Loucy (cell line): ENCODE measurements around the gene ATF7IP.

Experiments
- H2AFZ ChIP-seq: fragments of 200-600 bp; sonication (generic); 2 replicates; pipeline ENCODE4 v1.6.0; 2016; ENCODE audit warnings: antibody characterized with exemption, mild to moderate bottlenecking, low read length, moderate library complexity
- H3F3A ChIP-seq: fragments of 200-600 bp; 2 replicates; pipeline ENCODE4 v1.6.0; 2016; ENCODE audit warnings: antibody characterized with exemption, low read depth, mild to moderate bottlenecking
- H3K27me3 ChIP-seq: fragments of 200-600 bp; sonication (generic); 2 replicates; pipeline ENCODE4 v1.6.1; 2014; ENCODE audit warnings: low read length, mild to moderate bottlenecking; ENCODE audit not compliant: insufficient read depth, poor library complexity, severe bottlenecking
- H3K36me3 ChIP-seq: fragments of 200-600 bp; sonication (generic); 2 replicates; pipeline ENCODE4 v1.6.1; 2016; ENCODE audit warnings: low read length; ENCODE audit not compliant: insufficient read depth
- H3K4me1 ChIP-seq: fragments of 200-600 bp; sonication (generic); 2 replicates; pipeline ENCODE4 v1.5.1; 2014; ENCODE audit warnings: low read length, mild to moderate bottlenecking; ENCODE audit not compliant: insufficient read depth, poor library complexity, severe bottlenecking
- H3K4me2 ChIP-seq: fragments of 200-600 bp; sonication (generic); 2 replicates; pipeline ENCODE4 v1.6.0; 2014; ENCODE audit warnings: antibody characterized with exemption, low read length, low read depth, mild to moderate bottlenecking; ENCODE audit not compliant: poor library complexity, severe bottlenecking
- H3K4me3 ChIP-seq: fragments of 200-600 bp; sonication (generic); 2 replicates; pipeline ENCODE4 v1.5.1; 2014; ENCODE audit warnings: low read length, mild to moderate bottlenecking, mixed read lengths; ENCODE audit not compliant: poor library complexity, severe bottlenecking
- H3K79me2 ChIP-seq: fragments of 200-600 bp; sonication (generic); 2 replicates; pipeline ENCODE4 v1.6.1; 2014; ENCODE audit warnings: low read length; ENCODE audit not compliant: insufficient read depth
- H3K9ac ChIP-seq: fragments of 200-600 bp; sonication (generic); 2 replicates; pipeline ENCODE4 v1.6.0; 2014; ENCODE audit warnings: mild to moderate bottlenecking, low read depth, low read length, moderate library complexity; ENCODE audit not compliant: poor library complexity, severe bottlenecking
- H3K9me2 ChIP-seq: fragments of 200-600 bp; sonication (generic); replicated peaks from 2 replicates; pipeline ENCODE4 v1.6.1; 2016; ENCODE audit warnings: low read depth, low read length, mixed read lengths
- H3K9me3 ChIP-seq: fragments of 200-600 bp; sonication (generic); 2 replicates; pipeline ENCODE4 v1.6.1; 2014; ENCODE audit warnings: mild to moderate bottlenecking, antibody characterized with exemption, low read length, low read depth; ENCODE audit not compliant: insufficient read depth
- H4K20me1 ChIP-seq: fragments of 200-600 bp; sonication (generic); 2 replicates; pipeline ENCODE4 v1.6.0; 2014; ENCODE audit warnings: antibody characterized with exemption, low read length, mild to moderate bottlenecking; ENCODE audit not compliant: insufficient read depth, poor library complexity, severe bottlenecking
- CTCF ChIP-seq: fragments of 200-600 bp; sonication (generic); conservative IDR thresholded peaks from 2 replicates; pipeline ENCODE4 v1.5.1; 2014; ENCODE audit warnings: mild to moderate bottlenecking, antibody characterized with exemption, low read length
- EZH2phosphoT487 ChIP-seq: fragments of 200-600 bp; IDR thresholded peaks from 2 replicates; pipeline ENCODE4 v1.6.1; 2018; ENCODE audit warnings: antibody characterized with exemption, mild to moderate bottlenecking, moderate library complexity, borderline replicate concordance

The ATF7IP gene

GRCh38 chr12:14395074-14395778, 29.7 kb downstream of the ATF7IP start:
- Histone ChIP-seq H3F3A (0 out of 2 replicates have a peak, but pooled peaks cover 4% of the 10 kb centered on the region), H2AFZ (no peak overlapping the region), H3K79me2 (peaks cover 99% of the 10 kb centered on the region), H3K27me3 (no peaks in the 10 kb centered on the region), H4K20me1 (peaks cover 24% of the 10 kb centered on the region), H3K36me3 (peaks cover 15% of the 10 kb centered on the region), H3K9ac (peak overlapping the region; percentile 87), H3K9me2 (no peaks in the 10 kb centered on the region), H3K9me3 (peaks cover 15% of the 10 kb centered on the region; the same call in 1 of the 2 replicates), H3K4me1 (peaks cover 65% of the 10 kb centered on the region), H3K4me2 (peak overlapping the region; percentile 83), H3K4me3 (peak overlapping the region; percentile 72)
- peak; percentile 42; the same call in 1 of the 2 replicates for TF ChIP-seq CTCF
- TF ChIP-seq EZH2phosphoT487 = no peak

GRCh38 chr12:14396071-14396470, 30.6 kb downstream of the ATF7IP start:
- peaks cover 99% of the 10 kb centered on the region for H3K79me2 ChIP-seq
- H3F3A ChIP-seq = 0 out of 2 replicates have a peak, but pooled peaks cover 3% of the 10 kb centered on the region
- H3K9ac ChIP-seq = peak overlapping the region; percentile 87
- H3K27me3 ChIP-seq = no peaks in the 10 kb centered on the region
- no peak for TF ChIP-seq CTCF
- TF ChIP-seq EZH2phosphoT487 = no peak
- peaks cover 21% of the 10 kb centered on the region for H4K20me1 ChIP-seq
- H3K4me2 ChIP-seq = peak overlapping the region; percentile 83
- H3K36me3 ChIP-seq = peaks cover 19% of the 10 kb centered on the region
- H2AFZ ChIP-seq = no peak overlapping the region
- peak overlapping the region; percentile 72 for H3K4me3 ChIP-seq
- H3K9me3 ChIP-seq = peaks cover 23% of the 10 kb centered on the region
- no peaks in the 10 kb centered on the region for H3K9me2 ChIP-seq
- H3K4me1 ChIP-seq = peaks cover 57% of the 10 kb centered on the region

DNA sequence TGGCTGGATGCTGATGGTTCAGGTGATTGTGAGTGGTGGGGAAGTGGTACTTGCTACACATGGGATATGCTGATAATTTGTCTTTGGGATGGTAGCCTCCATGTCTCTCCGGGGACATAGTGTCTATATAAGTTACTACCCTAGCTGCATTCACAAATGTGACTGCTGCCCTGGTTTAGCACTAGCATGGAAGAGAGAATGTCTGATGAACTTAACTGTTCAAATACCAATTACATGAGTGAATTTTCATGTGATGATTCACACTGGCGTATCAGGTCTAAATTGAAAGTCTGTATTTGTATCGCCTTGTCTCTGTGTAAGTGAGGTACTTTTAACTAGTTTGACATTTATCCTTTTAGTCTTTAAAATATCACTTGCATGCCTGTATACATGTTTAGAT, 34.4 kb downstream of the ATF7IP start:
- Histone ChIP-seq H3K79me2 (peaks cover 100% of the 10 kb centered on the region), H3K9ac (no peak overlapping the region), H2AFZ (no peak overlapping the region), H3K4me2 (no peak overlapping the region), H3K36me3 (peaks cover 15% of the 10 kb centered on the region), H4K20me1 (peaks cover 52% of the 10 kb centered on the region), H3K27me3 (no peaks in the 10 kb centered on the region), H3K9me3 (peaks cover 24% of the 10 kb centered on the region), H3F3A (no peaks in the 10 kb centered on the region; the same call in 1 of the 2 replicates), H3K4me3 (no peak overlapping the region), H3K9me2 (no peaks in the 10 kb centered on the region), H3K4me1 (peaks cover 50% of the 10 kb centered on the region)
- TF ChIP-seq CTCF (no peak), EZH2phosphoT487 (no peak)
